ENCODE results near the gene ABI3BP.

DNA sequence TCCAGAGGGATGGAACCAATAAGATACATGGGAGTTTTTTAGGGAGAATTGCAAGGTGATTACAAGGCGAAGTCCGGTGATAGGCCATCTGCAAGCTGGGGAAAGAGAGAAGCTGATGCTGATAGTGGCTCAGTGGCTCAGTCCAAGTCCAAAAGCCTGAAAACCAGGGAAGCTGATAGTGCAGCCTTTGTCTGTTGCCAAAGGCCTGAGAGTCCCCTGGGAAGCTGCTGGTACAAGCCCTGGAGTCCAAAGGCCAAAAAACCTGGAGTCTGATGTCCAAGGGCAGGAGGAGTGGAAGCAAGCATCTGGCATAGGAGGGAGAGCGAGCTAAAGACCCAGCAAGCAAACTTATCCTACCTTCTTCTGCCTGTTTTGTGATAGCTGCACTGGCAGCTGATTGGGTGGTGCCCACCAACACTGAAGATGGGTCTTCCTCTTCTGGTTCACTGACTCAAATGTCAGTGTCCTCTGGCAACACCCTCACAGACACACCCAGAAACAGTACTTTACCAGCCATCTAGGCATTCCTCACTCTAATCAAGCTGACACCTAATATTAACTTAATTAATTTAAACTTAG, 267.2 kb downstream of the ABI3BP start:
- TF ChIP-seq, protein P1, sequence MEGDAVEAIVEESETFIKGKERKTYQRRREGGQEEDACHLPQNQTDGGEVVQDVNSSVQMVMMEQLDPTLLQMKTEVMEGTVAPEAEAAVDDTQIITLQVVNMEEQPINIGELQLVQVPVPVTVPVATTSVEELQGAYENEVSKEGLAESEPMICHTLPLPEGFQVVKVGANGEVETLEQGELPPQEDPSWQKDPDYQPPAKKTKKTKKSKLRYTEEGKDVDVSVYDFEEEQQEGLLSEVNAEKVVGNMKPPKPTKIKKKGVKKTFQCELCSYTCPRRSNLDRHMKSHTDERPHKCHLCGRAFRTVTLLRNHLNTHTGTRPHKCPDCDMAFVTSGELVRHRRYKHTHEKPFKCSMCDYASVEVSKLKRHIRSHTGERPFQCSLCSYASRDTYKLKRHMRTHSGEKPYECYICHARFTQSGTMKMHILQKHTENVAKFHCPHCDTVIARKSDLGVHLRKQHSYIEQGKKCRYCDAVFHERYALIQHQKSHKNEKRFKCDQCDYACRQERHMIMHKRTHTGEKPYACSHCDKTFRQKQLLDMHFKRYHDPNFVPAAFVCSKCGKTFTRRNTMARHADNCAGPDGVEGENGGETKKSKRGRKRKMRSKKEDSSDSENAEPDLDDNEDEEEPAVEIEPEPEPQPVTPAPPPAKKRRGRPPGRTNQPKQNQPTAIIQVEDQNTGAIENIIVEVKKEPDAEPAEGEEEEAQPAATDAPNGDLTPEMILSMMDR (IDR thresholded peaks at IDR 0.05; ENCODE audit: low read depth, low read length, missing input control): no peak
- TF ChIP-seq RAD21 (IDR thresholded peaks at IDR 0.05) (peak; percentile 30 to 51), YY1 (IDR thresholded peaks at IDR 0.05) (peak; percentile 42), EGR1 (IDR thresholded peaks at IDR 0.05; ENCODE audit: low read depth in 2 of 2) (no peak), GABPA (IDR thresholded peaks at IDR 0.05 in 1 of 2, conservative IDR thresholded peaks at IDR 0.05 in 1 of 2) (no peak), JUND (IDR thresholded peaks at IDR 0.05) (peak in 1 of 2 donors; percentile 55), TAF1 (conservative IDR thresholded peaks at IDR 0.05) (no peak), RXRA (IDR thresholded peaks at IDR 0.05) (peak; percentile 78 to 87), NR2F2 (IDR thresholded peaks at IDR 0.05) (peak; percentile 53), SP1 (IDR thresholded peaks at IDR 0.05) (peak; percentile 73)
- TF ChIP-seq, protein P2, sequence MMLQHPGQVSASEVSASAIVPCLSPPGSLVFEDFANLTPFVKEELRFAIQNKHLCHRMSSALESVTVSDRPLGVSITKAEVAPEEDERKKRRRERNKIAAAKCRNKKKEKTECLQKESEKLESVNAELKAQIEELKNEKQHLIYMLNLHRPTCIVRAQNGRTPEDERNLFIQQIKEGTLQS (IDR thresholded peaks at IDR 0.05): no peak
- TF ChIP-seq, protein P3, sequence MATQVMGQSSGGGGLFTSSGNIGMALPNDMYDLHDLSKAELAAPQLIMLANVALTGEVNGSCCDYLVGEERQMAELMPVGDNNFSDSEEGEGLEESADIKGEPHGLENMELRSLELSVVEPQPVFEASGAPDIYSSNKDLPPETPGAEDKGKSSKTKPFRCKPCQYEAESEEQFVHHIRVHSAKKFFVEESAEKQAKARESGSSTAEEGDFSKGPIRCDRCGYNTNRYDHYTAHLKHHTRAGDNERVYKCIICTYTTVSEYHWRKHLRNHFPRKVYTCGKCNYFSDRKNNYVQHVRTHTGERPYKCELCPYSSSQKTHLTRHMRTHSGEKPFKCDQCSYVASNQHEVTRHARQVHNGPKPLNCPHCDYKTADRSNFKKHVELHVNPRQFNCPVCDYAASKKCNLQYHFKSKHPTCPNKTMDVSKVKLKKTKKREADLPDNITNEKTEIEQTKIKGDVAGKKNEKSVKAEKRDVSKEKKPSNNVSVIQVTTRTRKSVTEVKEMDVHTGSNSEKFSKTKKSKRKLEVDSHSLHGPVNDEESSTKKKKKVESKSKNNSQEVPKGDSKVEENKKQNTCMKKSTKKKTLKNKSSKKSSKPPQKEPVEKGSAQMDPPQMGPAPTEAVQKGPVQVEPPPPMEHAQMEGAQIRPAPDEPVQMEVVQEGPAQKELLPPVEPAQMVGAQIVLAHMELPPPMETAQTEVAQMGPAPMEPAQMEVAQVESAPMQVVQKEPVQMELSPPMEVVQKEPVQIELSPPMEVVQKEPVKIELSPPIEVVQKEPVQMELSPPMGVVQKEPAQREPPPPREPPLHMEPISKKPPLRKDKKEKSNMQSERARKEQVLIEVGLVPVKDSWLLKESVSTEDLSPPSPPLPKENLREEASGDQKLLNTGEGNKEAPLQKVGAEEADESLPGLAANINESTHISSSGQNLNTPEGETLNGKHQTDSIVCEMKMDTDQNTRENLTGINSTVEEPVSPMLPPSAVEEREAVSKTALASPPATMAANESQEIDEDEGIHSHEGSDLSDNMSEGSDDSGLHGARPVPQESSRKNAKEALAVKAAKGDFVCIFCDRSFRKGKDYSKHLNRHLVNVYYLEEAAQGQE (IDR thresholded peaks at IDR 0.05): no peak
- TF ChIP-seq, protein P4, sequence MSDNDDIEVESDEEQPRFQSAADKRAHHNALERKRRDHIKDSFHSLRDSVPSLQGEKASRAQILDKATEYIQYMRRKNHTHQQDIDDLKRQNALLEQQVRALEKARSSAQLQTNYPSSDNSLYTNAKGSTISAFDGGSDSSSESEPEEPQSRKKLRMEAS (IDR thresholded peaks at IDR 0.05): peak; percentile 61
